Non-pigmented ciliary epithelial cell (primary cell): ENCODE measurements around the gene SNRPF.

ENCODE experiments used
- DNase-seq: peaks from one replicate; pipeline ENCODE4 v3.0.0-alpha.2; 2010; ENCODE audit warnings: low read depth

SNRPF gene

DNA sequence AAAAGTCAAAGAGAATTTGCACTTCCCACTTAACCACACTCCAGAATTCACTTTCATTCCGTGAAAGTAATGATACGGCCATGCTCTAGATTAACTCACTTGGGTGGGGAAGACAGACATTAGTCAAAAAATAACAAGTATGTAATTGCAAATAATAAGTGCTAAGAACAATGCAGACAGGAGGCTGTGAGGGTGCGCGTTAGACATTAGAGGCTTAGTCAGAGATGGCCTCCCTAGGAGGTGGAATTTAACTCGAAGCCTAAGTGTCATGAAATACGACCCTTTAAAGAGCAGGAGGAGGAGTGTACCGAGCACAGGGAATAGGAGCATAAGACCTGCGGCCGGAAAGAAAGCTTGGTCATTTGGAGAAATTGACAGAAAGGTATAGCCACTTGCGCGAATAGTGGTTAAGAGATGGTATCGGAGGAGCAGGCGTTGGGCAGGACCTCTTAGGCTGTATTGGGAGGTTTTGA is 628 bp downstream of the SNRPF start:
- no peak for DNase-seq

DNA sequence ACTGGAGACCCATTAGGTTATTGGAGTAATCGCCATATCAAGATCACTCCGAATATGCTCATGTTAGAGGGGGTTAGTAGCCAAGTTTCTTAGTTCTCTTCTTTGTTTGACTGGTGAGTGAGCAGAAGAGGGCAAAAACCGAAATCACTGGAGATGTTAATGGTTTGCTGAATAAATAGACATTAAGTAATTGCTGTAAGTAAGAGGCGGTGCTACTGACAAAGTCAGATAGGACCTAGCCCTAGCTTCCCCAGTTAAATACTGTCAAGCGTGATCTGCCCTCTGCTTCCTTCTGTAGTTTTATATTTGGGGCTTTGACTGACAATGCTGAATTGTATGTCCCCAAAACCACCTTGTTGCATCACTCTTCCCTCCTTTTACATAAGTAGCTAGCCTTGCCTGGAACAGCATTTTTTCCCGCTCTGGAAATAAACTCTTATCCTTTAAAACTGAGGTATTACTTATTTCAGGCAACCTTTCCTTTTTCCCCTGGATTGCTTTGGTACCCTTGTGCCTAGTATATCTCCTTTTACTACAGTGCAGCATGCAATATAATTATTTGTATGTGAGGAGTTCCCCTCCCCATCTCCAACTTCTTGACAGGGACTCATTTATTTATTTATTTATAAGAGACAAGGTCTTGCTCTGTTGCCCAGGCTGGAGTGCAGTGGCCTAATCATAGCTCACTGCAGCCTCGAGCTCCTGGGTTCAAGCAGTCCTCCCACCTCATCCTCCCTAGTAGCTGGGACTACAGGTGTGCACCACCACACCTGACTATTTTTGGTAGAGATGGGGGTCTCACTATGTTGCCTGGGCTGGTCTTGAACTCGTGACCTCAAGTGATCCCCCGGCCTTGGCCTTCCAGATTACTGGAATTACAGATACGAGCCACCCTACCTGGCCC is 1.4 kb downstream of the SNRPF start:
- DNase-seq: no peak

DNA sequence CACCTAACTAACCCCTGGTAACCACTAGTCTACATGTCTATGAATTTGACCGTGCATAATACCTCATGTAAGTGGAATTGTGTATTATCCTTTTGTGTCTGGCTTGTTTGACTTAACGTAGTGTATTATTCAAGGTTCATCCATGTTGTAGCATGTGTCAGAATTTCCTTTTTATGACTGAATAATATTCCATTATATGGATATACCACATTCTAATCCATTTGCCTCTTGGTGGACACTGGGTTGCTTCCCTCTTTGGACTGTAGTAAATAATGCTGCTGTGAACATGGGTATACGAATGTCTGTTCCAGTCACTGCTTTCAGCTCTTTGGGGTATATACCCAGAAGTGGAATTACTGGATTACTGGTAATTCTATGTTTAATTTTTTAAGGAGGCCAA is 3.3 kb downstream of the SNRPF start:
- no peak for DNase-seq

DNA sequence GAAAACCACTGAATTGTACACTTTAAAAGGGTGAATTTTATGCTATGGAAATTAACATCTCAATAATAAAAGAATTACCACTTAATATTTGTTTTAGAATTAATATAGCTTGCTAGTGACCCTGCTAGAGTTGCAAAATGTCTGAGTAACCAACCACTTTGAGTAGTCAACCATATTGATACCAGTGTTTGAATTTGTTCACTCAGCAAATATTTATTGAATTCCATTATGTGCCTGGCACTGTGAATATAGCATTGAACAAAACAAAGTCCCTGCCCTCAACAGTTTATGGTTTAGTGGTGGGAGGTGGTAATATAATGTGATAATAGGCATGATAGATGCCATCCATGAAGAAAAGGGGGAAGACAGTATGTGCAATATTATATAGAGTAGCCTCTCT is 4.6 kb downstream of the SNRPF start:
- no peak for DNase-seq

DNA sequence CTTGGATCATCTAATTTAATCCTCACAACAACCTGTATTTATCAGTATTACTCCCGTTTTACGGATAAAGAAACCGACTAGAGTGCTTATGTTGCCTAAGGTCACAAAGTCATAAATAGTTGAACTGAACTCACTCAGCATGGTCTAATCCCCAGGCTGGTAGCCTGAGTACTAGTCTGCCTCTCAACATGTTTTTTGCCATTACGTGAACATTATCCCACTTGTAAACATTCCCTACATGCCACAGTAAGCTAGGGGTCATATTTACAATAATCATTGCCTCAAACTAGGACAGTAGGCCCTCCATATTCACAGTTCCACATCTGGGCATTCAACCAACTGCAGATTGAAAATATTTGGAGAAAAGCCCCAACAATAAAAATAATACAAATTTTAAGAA is 12.1 kb downstream of the SNRPF start:
- no peak for DNase-seq

DNA sequence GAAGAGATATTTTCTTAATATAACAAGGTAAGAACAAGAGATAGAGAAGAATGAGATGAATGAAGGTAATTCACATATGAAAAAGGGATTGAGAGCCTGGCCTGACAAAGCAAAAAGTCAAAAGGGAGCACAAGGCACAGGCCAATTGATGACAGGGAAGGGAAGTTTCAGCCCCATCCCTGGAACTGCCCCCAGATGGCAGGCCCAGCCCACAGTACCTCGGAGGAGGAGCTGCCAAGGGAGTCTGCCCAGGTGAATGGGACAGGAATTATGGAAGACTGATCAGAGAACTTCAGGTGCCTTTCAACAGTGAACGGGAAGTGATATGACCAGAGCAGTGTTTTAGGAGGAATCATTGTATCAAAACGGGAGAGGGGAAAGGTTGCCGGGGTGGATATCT is 15.7 kb downstream of the SNRPF start:
- DNase-seq: no peak

DNA sequence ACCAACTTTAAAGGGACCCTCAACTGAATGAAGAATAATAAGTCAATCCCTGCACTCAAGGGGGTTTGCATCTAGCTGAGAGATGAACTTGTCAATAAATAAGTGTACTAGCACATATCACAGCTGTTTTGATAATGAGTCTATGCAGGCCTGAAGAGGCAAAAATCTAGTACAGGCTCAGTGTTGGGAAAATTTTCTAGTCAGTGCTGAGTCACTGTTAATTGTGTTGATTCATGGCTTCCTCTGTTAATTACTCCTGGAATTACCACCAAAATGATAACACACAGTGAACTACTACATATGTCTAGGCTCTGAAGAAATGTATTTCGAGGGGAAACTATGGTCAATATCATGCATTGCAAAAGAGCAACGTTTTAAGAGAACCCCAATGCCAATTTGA is 18.9 kb downstream of the SNRPF start:
- DNase-seq: no peak

DNA sequence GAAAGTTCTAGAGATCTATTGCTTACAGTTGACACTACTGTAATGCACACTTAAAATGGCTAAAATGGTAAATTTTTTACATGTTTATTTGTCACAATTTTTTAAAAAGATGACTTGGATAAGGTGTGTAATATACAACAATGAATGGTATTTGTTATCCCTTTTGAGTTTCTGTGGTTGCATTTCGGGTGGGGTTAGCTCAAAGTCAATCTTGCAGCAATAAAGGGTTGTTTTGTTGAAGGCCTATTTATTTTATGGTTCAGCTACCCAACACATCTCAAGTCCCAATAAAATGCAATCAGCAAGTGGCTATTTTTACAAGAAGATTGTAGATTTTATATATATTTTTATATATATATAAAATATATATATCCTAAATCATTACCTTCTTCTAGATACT is 22.1 kb downstream of the SNRPF start:
- no peak for DNase-seq

DNA sequence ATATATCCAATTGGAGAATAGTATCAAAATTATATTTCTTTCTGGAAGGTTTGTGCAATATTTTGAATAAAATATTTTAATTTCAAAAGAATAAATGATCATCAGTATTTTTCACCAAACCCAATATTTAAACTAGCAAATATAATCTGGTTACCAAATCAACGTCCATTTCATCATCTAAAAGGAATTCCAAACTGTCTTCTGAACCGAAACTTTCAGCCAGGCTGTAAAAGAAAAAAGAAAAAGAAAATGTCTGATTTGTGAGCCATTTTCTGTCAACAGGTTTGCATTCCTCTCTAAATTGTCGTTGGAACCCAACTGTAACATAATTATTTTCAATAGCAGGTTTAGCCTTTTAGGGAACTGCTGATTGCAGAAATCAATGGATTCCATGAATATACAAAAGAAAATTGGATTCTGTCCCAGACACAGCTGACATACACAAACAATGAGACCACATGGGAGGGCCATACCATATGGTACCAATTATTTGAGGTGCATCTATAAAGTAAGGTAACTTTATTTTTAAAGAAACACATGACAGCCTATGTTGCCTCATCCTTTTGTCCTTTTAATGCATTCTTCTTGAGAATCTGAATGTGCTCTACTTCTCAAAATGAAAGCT is 22.7 kb downstream of the SNRPF start:
- no peak for DNase-seq

DNA sequence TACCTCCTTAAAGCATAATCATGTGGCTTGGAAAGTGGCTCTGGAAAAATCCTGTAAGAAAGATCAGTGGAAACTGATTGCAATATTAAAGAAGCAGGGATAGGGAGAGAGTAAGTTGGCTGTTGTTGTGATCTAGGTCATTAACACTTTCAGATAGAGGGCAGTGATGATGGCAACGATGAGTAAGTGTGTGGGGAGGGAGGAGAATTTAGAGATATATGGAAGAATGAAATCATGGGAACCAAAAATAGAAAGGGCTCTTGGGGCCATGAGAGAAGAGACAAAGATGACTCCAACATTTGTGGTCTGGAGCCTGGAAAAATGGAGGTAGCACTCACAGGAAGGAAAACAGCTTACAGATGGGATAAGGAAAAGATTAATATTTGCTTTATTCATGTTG is 23.3 kb downstream of the SNRPF start:
- no peak for DNase-seq

DNA sequence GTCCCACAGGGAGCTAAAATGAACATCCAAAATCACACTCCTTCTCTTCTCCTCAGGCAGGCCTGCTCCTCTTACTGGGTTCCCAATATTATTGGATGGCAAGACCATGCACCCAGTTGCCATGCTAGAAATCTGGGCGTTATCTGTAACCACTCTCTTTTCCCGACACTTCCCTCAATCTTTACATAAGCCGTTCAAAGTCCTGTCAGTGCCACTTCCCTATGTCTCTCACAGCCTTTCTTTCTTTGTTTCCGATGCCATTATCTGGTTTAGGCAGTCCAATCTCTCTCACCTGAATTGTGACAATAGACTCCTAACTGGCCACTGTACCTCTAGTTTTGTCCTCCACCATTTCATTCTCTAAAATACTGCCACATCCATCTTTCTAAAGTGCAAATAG is 24.1 kb downstream of the SNRPF start:
- DNase-seq: no peak

DNA sequence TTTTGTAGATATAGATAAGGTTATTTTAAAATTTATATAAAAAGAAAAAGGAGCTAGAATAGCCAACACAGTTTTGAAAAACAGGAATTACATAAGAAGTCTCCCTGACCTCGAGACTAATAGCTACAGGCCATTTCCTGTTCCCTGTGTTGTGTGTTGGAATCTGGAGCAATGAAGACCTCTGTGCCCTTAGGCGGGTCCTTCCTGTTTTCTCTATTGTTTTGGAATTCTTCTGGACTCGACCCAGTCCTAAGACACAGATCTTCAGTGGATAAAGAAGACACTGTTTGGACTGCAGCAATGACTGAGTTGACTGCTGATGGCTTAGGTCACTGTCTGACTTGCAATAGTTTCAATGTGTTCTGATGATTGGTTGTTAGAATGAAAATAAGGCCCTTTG is 26.2 kb downstream of the SNRPF start:
- no peak for DNase-seq

DNA sequence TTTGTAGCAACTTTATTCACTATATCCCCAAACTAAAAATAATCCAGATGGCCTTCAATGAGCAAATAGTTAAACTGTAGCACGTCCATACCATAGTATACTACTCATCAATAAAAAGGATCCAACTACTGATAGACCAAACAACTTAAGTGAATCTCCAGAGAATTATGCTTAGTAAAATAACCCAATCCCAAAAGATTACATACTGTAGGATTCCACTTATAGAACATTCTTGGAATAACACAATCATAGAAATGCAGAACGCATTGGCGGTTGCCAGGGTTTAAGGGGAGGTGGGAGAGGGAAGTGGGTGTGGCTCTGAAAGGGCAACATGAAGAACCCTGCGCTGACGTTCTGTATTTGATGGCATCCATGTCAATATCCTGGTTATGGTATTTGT is 28.6 kb downstream of the SNRPF start:
- DNase-seq: no peak

DNA sequence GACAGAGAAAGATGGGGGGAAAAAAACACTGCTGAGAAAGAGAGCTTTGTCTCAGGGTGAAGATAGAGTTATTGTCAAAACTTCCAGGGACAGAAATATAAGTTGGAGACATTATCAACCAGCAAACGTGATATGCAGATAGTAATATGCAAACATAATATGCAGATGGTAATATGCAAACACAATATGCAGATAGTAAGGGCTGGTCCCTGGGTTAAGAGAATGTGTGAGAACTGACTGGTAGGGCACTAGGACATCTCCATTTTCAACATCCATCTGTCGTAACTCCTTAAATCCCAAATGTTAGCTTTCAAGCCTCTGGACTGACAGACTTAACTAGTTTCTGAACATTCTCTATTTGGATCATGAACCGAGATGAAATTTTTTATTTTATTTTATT is 32.2 kb downstream of the SNRPF start:
- no peak for DNase-seq

DNA sequence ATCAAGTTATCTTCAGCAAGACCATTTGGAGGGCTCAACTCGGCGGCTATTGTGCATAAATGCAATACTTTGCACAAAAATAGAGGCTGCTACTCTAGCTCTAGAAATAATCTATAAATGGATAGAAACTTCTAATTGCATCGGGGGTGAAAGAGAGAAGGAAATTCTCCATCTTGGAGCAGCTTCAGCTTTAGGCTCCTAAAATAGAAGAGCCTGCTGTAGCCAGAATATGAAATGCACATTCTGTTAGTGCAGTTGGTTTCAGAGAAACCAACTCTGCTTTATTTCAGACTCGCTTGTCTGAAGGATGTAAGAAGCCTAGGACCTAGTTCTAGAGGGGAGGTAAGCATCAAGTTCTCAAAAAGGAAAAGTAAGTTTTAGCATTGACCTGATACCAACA is 38.1 kb downstream of the SNRPF start:
- no peak for DNase-seq

DNA sequence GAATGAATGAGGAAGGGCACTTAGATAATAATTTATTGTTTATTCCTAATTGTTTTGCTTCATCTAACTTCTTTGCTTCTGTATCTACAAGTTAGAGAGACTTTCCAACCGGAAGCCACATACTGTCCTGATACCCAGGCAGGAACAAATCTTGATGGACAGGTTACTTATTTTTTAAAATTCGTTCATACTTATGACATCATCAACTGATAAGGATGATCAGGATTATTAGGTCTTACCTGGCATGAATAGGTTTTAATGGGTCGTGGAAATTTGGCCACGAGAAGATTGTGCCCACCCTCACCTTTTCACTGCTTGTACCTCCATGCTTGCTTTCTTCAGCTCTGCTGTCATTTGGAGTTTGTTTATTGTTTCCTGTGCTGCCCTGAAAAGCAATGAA is 39.3 kb downstream of the SNRPF start:
- DNase-seq: no peak

DNA sequence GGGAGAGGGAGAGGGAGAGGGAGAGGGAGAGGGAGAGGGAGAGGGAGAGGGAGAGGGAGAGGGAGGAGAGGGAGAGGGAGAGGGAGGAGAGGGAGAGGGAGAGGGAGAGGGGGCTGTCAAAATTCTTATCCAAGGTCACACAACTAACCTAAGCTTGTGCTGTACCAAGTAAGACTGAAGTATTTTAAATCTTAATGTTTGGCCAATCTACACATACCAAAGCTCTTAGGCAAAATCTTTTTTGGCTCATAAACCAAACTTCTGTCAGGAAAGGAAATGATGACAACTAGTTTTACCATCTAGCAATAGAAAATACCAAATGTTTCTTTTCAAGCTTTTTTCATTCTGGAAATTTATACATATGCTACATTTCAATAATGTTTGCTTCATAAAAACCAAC is 49.8 kb downstream of the SNRPF start:
- DNase-seq: peak; percentile 6

DNA sequence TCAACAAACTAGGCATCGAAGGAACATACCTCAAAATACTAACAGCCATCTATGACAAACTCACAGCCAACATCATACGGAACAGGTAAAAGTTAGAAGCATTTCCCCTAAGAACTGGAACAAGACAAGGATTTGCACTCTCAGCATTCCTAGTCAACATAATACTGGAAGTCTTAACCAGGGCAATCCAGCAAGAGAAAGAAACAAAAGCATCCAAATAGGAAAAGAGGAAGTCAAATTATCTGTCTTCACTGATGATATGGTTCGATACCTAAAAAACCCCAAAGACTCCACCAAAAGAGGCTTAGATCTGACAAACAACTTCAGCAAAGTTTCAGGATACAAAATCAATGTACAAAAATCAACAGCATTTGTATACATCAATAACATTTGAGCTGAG is 51.1 kb downstream of the SNRPF start:
- no peak for DNase-seq
